Loucy (cell line): Measurements from ENCODE around the gene TMEM232.
A peak's percentile ranks its signal among the peaks of the same experiment; 100 is the strongest.

ENCODE experiments used
- H2AFZ ChIP-seq: fragments of 200-600 bp; sonication (generic); 2 replicates; pipeline ENCODE4 v1.6.0; 2016; ENCODE audit warnings: antibody characterized with exemption, mild to moderate bottlenecking, low read length, moderate library complexity
- H3F3A ChIP-seq: fragments of 200-600 bp; 2 replicates; pipeline ENCODE4 v1.6.0; 2016; ENCODE audit warnings: antibody characterized with exemption, low read depth, mild to moderate bottlenecking
- H3K27me3 ChIP-seq: fragments of 200-600 bp; sonication (generic); 2 replicates; pipeline ENCODE4 v1.6.1; 2014; ENCODE audit warnings: low read length, mild to moderate bottlenecking; ENCODE audit not compliant: insufficient read depth, poor library complexity, severe bottlenecking
- H3K36me3 ChIP-seq: fragments of 200-600 bp; sonication (generic); 2 replicates; pipeline ENCODE4 v1.6.1; 2016; ENCODE audit warnings: low read length; ENCODE audit not compliant: insufficient read depth
- H3K4me1 ChIP-seq: fragments of 200-600 bp; sonication (generic); 2 replicates; pipeline ENCODE4 v1.5.1; 2014; ENCODE audit warnings: low read length, mild to moderate bottlenecking; ENCODE audit not compliant: insufficient read depth, poor library complexity, severe bottlenecking
- H3K4me2 ChIP-seq: fragments of 200-600 bp; sonication (generic); 2 replicates; pipeline ENCODE4 v1.6.0; 2014; ENCODE audit warnings: antibody characterized with exemption, low read length, low read depth, mild to moderate bottlenecking; ENCODE audit not compliant: poor library complexity, severe bottlenecking
- H3K4me3 ChIP-seq: fragments of 200-600 bp; sonication (generic); 2 replicates; pipeline ENCODE4 v1.5.1; 2014; ENCODE audit warnings: low read length, mild to moderate bottlenecking, mixed read lengths; ENCODE audit not compliant: poor library complexity, severe bottlenecking
- H3K79me2 ChIP-seq: fragments of 200-600 bp; sonication (generic); 2 replicates; pipeline ENCODE4 v1.6.1; 2014; ENCODE audit warnings: low read length; ENCODE audit not compliant: insufficient read depth
- H3K9ac ChIP-seq: fragments of 200-600 bp; sonication (generic); 2 replicates; pipeline ENCODE4 v1.6.0; 2014; ENCODE audit warnings: mild to moderate bottlenecking, low read depth, low read length, moderate library complexity; ENCODE audit not compliant: poor library complexity, severe bottlenecking
- H3K9me2 ChIP-seq: fragments of 200-600 bp; sonication (generic); replicated peaks from 2 replicates; pipeline ENCODE4 v1.6.1; 2016; ENCODE audit warnings: low read depth, low read length, mixed read lengths
- H3K9me3 ChIP-seq: fragments of 200-600 bp; sonication (generic); 2 replicates; pipeline ENCODE4 v1.6.1; 2014; ENCODE audit warnings: mild to moderate bottlenecking, antibody characterized with exemption, low read length, low read depth; ENCODE audit not compliant: insufficient read depth
- H4K20me1 ChIP-seq: fragments of 200-600 bp; sonication (generic); 2 replicates; pipeline ENCODE4 v1.6.0; 2014; ENCODE audit warnings: antibody characterized with exemption, low read length, mild to moderate bottlenecking; ENCODE audit not compliant: insufficient read depth, poor library complexity, severe bottlenecking
- EZH2phosphoT487 ChIP-seq: fragments of 200-600 bp; IDR thresholded peaks from 2 replicates; pipeline ENCODE4 v1.6.1; 2018; ENCODE audit warnings: antibody characterized with exemption, mild to moderate bottlenecking, moderate library complexity, borderline replicate concordance
- TF ChIP-seq, protein P1 (sequence below): fragments of 200-600 bp; sonication (generic); conservative IDR thresholded peaks from 2 replicates; pipeline ENCODE4 v1.5.1; 2014; ENCODE audit warnings: mild to moderate bottlenecking, antibody characterized with exemption, low read length

The TMEM232 gene

DNA sequence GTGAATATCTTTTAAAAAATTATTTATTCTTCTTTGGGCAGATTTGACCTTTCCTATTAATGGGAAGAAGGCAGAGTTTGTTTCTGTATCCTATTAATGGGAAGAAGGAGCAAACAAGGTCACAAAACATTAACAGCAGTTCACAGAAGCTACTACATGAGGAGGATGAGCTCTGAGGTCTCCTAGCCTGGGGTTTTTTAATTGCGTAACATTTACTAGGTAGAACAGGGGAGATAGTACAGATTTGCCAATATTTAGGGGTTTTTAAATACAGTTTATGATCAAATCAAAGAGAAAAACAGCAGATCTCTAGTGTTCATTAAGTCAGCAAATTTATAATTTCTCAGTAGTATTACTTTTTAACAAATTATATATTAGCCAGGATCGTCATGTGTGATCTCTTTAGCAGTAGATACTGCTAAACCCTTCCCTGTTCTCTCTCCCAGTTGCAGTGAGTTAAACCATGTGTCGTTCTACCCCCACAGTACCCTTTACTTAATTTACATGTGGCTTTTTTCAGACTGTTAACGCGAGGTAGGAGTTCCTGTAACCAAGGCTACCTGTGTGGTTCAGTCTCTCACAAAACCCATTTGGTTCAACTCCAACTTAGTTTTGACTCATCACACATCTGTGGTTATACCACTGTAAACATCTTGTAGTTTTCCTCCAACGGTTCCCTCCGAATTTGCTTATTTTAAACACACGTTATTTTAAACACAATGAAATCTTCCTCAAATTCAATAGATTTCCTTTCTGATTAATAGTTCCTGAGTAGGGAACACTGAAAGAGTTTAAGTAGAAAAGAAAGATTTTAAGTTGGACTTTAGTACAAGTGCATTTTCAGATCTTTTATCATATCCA, 25.7 kb upstream of the TMEM232 start:
- peaks cover 12% of the 10 kb centered on the region for H3K4me1 ChIP-seq
- no peak for TF ChIP-seq EZH2phosphoT487
- TF ChIP-seq, protein P1, sequence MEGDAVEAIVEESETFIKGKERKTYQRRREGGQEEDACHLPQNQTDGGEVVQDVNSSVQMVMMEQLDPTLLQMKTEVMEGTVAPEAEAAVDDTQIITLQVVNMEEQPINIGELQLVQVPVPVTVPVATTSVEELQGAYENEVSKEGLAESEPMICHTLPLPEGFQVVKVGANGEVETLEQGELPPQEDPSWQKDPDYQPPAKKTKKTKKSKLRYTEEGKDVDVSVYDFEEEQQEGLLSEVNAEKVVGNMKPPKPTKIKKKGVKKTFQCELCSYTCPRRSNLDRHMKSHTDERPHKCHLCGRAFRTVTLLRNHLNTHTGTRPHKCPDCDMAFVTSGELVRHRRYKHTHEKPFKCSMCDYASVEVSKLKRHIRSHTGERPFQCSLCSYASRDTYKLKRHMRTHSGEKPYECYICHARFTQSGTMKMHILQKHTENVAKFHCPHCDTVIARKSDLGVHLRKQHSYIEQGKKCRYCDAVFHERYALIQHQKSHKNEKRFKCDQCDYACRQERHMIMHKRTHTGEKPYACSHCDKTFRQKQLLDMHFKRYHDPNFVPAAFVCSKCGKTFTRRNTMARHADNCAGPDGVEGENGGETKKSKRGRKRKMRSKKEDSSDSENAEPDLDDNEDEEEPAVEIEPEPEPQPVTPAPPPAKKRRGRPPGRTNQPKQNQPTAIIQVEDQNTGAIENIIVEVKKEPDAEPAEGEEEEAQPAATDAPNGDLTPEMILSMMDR: no peak
- no peaks in the 10 kb centered on the region for H3K9me2 ChIP-seq
- no peaks in the 10 kb centered on the region for H3K79me2 ChIP-seq
- H3K9ac ChIP-seq: no peak overlapping the region
- H3K4me3 ChIP-seq: no peak overlapping the region
- no peaks in the 10 kb centered on the region for H3K9me3 ChIP-seq
- H3K36me3 ChIP-seq: peaks cover 4% of the 10 kb centered on the region; the same call in 1 of the 2 replicates
- no peaks in the 10 kb centered on the region for H3F3A ChIP-seq
- no peak overlapping the region for H2AFZ ChIP-seq
- H4K20me1 ChIP-seq: no peaks in the 10 kb centered on the region
- no peaks in the 10 kb centered on the region for H3K27me3 ChIP-seq
- peak overlapping the region; percentile 26 for H3K4me2 ChIP-seq

DNA sequence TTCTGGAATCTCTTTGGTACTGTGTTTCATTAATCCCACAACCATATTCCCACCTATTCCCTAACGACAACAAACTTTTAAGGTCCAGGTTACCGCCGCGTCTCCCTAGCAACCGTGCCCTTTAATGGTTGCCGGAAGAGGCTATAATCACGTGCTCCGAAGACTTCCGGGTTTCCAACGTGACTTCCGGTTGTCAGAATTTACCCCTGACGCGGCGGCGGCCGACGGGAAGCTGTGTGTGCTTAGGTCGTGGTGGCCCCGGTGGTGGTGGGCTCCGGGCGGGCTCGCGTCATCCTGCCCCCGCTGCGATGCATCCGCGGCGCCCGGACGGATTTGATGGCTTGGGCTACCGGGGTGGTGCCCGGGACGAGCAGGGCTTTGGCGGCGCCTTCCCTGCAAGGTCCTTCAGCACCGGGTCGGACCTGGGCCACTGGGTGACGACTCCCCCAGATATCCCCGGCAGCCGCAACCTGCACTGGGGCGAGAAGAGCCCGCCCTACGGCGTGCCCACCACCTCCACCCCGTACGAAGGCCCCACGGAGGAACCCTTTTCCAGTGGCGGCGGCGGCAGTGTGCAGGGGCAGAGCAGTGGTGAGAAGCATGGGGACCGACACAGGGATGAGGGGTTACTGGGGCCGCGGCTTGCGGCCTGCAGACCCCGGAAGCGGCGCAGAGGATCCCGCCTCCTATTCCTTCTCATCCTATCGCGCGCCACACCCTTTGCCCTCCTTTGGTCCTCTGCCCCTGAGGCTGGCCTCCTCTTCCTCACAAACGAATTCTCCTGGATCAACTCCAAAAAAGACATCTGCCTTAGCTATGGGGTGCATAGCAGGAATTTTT, 12.6 kb upstream of the TMEM232 start, which contains the start of gene SLC25A46:
Gene SLC25A46, plus strand, starts transcription at position 196 of the 840 bp plus-strand sequence. Its CDS starts 113 bp downstream, at position 309.
- Histone ChIP-seq H3K9me2 (no peaks in the 10 kb centered on the region), H3K36me3 (no peaks in the 10 kb centered on the region), H3K27me3 (peaks cover 29% of the 10 kb centered on the region), H3K9ac (peak within 1 kb of the TSS; percentile 80), H3K9me3 (no peaks in the 10 kb centered on the region), H3K4me3 (peak within 1 kb of the TSS; percentile 94), H2AFZ (peak within 1 kb of the TSS; percentile 96), H3K4me1 (peaks cover 8% of the 10 kb centered on the region), H3K4me2 (peak within 1 kb of the TSS; percentile 92), H3F3A (no peaks in the 10 kb centered on the region), H3K79me2 (peaks cover 21% of the 10 kb centered on the region), H4K20me1 (peaks cover 6% of the 10 kb centered on the region)
- TF ChIP-seq EZH2phosphoT487: no peak
- TF ChIP-seq, protein P1: no peak

DNA sequence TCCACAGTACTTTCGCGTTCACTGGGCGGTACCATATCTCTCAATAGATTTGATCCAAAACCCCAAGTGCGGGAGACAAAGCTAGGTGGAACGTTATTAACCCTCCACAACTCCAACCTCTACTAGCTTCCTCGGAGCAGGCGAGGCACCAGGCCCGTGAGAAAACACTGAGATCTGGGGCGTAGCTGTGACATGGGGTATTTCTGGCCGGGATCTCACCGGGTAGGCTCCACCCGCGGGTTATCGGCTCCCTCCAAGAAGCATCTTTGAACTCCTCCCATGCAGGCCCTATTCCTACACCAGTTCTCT, 12.0 kb upstream of the TMEM232 start:
- H3K9me3 ChIP-seq: no peaks in the 10 kb centered on the region
- peak overlapping the region; percentile 92 for H3K4me2 ChIP-seq
- TF ChIP-seq, protein P1: no peak
- no peak for TF ChIP-seq EZH2phosphoT487
- peak overlapping the region; percentile 96 for H2AFZ ChIP-seq
- H3K79me2 ChIP-seq: peaks cover 21% of the 10 kb centered on the region
- no peaks in the 10 kb centered on the region for H3K36me3 ChIP-seq
- H3K9me2 ChIP-seq: no peaks in the 10 kb centered on the region
- peaks cover 6% of the 10 kb centered on the region for H4K20me1 ChIP-seq
- peaks cover 30% of the 10 kb centered on the region for H3K27me3 ChIP-seq
- no peaks in the 10 kb centered on the region for H3F3A ChIP-seq
- H3K4me1 ChIP-seq: peaks cover 8% of the 10 kb centered on the region
- peak overlapping the region; percentile 80 for H3K9ac ChIP-seq
- peak overlapping the region; percentile 94 for H3K4me3 ChIP-seq
